GM21529 (cell line): Measurements from ENCODE around the gene SF3B1.
"Not testable (repeated sequence)": the region's sequence is repeated elsewhere in the genome, so short reads cannot be mapped to it uniquely, and the experiment has no call there.

Source experiments
- ATAC-seq: cut with Tn5 transposase; IDR thresholded peaks from one replicate; pipeline ENCODE4 v1.9.1; 2021; ENCODE audit not compliant: unreplicated experiment

SF3B1 gene

DNA sequence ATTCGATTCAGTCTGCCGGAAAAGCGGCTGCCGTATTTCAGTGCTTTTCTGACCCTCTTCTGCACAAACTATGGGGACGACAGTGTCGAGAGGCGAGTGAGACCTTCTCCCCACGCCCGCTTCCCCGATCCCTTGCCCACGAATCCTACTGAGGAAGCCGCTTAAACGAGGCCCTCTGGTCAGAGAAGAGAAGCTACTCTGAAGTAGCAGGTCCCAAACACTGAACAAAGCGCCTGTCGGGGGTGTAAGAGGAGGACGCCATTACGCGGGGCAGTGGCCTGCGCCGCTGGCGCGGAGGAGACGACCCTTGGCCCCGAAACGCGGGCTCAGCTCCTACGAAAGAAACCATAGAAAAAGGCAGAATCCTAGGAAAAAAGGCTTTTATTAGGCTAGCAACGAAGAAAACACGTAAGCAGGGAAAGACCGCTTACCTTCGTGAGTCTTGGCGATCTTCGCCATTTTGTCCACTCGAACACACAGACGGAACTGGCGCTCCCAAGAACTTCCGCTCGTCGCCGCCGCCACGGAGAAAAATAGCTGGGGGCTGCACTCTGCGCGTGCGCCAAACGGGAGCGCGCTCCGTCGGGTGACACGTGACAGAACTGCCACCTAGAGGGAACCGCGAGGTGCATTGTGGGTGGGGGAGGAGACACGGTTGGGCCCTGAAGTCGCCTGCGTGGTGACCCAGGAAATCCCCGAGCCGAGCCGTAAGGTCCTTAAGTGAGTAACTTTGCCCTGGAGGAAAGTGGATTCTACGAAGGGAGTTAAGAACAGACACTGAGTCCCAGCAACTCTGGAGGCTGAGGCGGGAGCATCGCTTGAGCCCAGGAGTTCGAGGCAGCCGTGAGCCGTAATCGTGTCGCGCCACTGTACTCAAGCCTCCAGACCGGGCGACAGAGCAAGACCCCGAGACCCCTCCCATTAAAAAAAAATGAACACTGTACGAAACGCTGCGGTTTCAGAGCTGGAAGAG lies at the start of gene SF3B1:
SF3B1 (minus strand) TSS at position 488 of the 973 bp plus-strand sequence; CDS start at position 459, 29 bp downstream.
- ATAC-seq, result peak; percentile 92

GRCh38 chr2:197484248-197484647 lies 49.4 kb upstream of the SF3B1 start:
- ATAC-seq, result not testable (repeated sequence)

DNA sequence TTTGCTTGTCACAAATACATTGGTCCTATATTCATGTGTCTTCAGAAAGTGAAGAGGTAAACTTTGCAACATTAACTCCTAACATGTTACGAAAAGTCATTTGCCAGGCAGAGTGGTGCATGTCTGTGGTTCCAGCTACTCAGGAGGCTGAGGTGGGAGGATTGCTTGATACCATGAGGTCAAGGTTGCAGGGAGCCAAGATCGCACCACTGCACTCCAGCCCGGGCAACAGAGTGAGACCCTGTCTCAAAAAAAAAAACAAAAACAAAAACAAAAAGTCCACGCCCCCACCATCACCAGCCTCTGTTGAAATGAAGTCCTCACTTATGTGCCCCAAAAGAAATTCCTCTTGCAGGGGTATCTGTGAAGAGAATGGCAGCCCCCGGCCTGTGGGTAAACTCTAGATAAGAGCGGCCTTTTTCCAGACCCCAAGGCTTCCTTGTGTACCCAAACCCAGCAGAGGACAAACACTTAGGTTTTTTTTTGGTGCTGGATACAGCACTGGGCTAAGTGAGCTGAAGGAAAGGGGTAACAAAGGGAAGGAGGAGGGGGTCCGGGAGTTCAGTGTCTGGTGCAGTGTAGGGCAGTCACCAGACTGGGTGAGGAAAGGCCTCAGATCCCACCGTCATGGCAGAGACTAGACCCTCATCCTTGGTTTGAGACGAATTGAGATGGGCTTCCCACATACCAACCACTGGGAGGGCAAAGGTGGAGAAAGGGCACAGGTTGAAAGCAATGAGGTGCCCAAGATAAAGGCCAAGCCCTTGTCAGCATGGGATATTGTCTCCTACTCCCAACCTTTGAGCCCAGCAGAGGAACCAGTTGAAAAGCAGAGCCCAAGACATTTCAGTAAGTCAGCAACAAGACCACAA lies 45.6 kb upstream of the SF3B1 start:
- no peak for ATAC-seq

DNA sequence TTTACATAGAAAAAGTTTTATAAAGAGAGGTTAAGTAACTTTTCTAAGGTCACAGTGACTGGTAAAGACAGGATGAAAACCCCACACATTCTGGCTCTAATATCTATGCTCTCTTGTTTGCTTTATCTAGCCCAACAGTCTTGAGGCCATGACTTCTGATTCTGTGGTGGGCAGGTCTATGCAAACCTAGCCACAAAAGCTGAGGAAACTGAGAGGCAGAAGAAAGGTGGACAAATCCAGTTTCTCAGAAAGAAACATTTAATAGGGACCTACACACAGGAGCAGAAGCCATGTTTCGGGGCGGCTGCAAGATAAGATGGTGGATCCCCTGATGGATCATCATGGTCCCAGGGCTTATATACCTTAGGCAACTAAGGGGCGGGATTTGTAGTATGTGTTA lies 43.0 kb upstream of the SF3B1 start:
- ATAC-seq, result no peak

GRCh38 chr2:197472166-197472565 lies 37.3 kb upstream of the SF3B1 start:
- ATAC-seq, result no peak

DNA sequence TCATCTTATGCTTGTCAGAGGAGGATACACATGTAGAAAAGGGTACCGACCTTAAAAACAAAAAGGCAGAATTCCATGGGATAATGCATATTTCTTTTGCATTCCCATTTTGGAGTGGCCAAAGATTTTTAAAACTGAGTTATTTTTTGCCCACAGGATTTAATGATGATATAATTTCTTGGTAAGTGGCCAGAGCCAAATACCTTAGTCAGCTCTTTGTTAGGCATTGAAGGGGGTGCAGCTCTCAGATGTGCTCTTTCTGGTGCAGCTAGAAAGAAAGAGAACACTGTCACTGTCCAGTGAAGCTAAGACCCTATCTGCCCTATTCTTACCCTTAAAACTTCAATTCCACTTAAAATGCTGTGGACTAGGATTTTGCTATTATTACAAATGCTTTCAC lies 29.3 kb upstream of the SF3B1 start:
- no peak for ATAC-seq

GRCh38 chr2:197461057-197461456 lies 26.2 kb upstream of the SF3B1 start:
- no peak for ATAC-seq

DNA sequence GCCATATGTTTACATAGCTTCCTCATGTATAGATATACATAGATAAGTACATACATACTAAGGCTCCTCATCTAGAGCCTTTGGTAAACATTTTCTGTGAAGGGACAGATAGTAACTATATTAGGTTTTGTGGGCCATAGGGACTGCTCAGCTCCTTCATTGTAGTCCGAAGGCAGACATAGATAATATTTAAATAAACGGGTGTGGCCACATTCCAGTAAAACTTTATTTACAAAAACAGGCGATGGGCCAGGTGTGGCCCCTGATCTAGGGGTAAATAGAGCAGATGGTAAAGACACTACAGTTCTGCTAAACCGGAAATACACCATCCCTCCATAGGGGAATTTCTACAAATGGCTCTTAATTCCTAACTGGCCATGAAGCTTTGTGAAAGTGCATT lies 25.8 kb upstream of the SF3B1 start:
- no peak for ATAC-seq

DNA sequence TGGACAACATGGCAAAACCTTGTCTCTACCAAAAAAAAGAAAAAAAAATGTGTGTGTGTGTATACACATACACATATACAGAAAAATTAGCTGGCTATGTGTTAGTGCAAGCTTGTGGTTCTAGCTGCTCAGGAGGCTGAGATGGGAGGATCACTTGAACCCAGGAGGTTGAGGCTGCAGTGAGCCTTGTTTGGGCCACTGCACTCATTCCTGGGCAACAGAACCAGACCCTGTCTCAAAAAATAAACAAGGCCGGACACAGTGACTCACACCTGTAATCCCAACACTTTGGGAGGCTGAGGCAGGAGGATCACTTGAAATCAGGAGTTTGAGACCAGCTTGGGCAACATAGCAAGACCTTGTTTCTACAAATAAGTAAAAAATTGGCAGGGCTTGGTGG lies 20.6 kb upstream of the SF3B1 start:
- ATAC-seq, result no peak

GRCh38 chr2:197454923-197455322 lies 20.1 kb upstream of the SF3B1 start:
- no peak for ATAC-seq

GRCh38 chr2:197453914-197454398 lies 19.1 kb upstream of the SF3B1 start:
- ATAC-seq, result peak; percentile 36

DNA sequence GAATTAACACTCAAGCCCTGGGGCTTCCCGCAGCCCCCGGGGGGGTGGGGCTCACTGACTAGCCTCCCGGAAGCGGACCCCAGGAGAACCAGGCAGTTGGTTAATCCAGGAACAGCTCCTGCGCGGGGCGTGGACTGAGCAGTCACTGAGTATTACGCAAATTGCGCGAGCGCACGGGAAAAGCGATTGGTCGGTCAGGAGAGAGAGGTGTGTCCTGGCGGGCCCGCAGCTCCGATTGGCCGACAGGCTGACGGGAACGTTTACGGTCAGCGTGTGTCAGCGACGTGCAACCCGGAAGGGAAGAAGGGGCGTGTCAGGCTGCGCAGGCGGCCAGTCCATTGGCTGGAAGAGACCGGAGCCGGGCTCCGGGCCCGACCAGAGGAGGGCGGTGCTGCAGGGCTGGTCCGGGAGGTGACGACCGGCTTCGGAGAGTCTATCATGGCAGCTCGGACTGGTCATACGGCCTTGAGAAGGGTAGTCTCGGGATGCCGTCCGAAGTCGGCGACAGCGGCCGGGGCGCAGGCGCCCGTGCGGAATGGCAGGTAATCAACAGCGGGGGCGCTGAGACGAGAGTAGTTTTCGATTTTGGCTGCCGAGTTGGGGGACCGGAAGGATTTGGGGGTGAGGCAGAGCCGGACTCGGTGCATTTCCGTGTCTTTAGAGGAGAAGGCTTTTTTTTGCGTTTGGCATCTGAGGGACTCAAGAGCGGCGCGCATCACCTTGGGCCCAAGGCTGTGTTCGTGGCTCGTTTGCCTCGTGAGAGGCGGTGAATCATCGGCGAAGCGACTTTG lies 18.5 kb upstream of the SF3B1 start, which contains the start of gene COQ10B:
COQ10B (plus strand) TSS at position 430 of the 791 bp plus-strand sequence; CDS start at position 439, 9 bp downstream.
- peak; percentile 93 for ATAC-seq

- ATAC-seq, result no peak
Measured at GRCh38 chr2:197452754-197453122, 17.9 kb upstream of the SF3B1 start.

DNA sequence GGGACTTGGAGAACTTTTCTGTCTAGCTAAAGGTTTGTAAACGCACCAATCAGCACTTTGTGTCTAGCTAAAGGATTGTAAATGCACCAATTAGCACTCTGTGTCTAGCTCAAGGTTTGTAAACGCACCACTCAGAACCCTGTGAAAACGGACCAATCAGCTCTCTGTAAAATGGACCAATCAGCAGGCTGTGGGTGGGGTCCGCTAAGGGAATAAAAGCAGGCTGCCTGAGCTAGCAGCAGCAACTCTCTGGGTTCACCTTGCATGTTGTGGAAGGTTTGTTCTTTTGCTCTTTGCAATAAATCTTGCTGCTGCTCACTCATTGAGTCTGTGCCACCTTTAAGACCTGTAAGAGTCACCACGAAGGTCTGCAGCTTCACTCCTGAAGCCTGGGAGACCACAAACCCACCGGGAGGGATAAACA lies 16.1 kb upstream of the SF3B1 start:
- ATAC-seq, result not testable (repeated sequence)

GRCh38 chr2:197450465-197450864 lies 15.6 kb upstream of the SF3B1 start:
- no peak for ATAC-seq

- ATAC-seq, result no peak
Measured at GRCh38 chr2:197446844-197447243, 12.0 kb upstream of the SF3B1 start.

- no peak for ATAC-seq
Measured at GRCh38 chr2:197445746-197446145, 10.9 kb upstream of the SF3B1 start.

- no peak for ATAC-seq
Measured at GRCh38 chr2:197442857-197443256, 8.0 kb upstream of the SF3B1 start.

DNA sequence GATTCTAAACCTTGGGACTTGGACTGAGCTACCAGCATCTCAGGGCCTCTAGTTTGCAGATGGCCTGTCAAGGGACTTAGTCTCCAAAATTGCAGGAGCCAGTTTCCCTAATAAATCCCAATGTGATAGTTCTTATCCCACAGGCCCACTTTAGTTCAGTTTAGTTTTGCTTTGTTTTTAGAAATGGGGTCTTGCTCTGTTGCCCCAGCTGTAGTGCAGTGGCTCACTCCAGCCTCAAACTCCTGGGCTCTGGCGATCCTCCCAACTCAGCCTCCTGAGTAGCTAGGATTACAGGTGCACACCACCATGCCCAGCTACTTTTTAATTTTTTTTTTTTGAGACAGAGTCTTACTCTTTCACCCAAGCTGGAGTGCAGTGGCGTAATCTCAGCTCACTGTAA lies 2.6 kb upstream of the SF3B1 start:
- ATAC-seq, result no peak

- ATAC-seq, result no peak
Measured at GRCh38 chr2:197435598-197436420, 981 bp upstream of the SF3B1 start.
